Measurements from ENCODE around the gene PARD3B.

DNA sequence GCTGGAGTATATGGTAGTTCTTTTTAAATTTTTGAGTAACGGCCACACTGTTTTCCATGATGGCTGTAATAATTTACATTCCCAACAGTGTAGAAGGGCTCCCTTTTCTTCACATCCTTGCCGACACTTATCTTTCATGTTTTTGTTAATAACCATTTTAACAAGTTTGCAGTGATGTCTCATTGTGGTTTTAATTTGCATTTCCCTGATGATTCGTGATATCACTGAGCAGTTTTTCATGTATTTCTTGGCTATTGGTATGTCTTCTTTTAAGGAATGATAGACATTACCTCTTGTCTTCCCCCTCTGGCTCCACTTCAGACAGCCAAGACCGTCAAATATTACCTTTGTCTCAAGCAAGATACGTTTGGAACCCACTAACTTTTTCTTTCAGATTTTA is 765.9 kb downstream of the PARD3B start:
- no peak for TF ChIP-seq EZH2 (IDR thresholded peaks at IDR 0.05; ENCODE audit: low read depth)
- TF ChIP-seq, protein P1, sequence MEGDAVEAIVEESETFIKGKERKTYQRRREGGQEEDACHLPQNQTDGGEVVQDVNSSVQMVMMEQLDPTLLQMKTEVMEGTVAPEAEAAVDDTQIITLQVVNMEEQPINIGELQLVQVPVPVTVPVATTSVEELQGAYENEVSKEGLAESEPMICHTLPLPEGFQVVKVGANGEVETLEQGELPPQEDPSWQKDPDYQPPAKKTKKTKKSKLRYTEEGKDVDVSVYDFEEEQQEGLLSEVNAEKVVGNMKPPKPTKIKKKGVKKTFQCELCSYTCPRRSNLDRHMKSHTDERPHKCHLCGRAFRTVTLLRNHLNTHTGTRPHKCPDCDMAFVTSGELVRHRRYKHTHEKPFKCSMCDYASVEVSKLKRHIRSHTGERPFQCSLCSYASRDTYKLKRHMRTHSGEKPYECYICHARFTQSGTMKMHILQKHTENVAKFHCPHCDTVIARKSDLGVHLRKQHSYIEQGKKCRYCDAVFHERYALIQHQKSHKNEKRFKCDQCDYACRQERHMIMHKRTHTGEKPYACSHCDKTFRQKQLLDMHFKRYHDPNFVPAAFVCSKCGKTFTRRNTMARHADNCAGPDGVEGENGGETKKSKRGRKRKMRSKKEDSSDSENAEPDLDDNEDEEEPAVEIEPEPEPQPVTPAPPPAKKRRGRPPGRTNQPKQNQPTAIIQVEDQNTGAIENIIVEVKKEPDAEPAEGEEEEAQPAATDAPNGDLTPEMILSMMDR (conservative IDR thresholded peaks at IDR 0.05) = no peak

Data from PC-9 (cell line).